Measurements from ENCODE around the gene TPRX2. TPM values are rescaled to one million over a fixed set of nuclear protein-coding genes. Genes with fewer than 3 reads are reported as not detected.

The TPRX2 gene
- total and polyA plus RNA-seq, 2 of the 13 experiments (the other 11 are each of a cell fraction or from before 2014, with no cell fraction given) = not detected

GRCh38 chr19:47886010-47886559 lies 27.1 kb downstream of the TPRX2 start, which contains the start of gene SULT2A1 (continued):
- TF ChIP-seq CENPX (CRISPR knock-in tag; IDR thresholded peaks at IDR 0.05) (no peak), MZF1 (CRISPR knock-in tag; IDR thresholded peaks at IDR 0.05; ENCODE audit: borderline replicate concordance) (no peak), ZNF335 (CRISPR knock-in tag; IDR thresholded peaks at IDR 0.05) (0 out of 2 replicates have a peak, but pooled peaks have one; percentile 25), SAFB2 (CRISPR knock-in tag; IDR thresholded peaks at IDR 0.05; ENCODE audit: borderline replicate concordance, low read depth) (peak; percentile 42; the same call in 1 of the 2 replicates), NCOA1 (CRISPR knock-in tag; IDR thresholded peaks at IDR 0.05) (no peak; the same call in 1 of the 2 replicates), ZNF138 (CRISPR knock-in tag; IDR thresholded peaks at IDR 0.05; ENCODE audit: low read depth) (no peak), ZNF274 (CRISPR knock-in tag; IDR thresholded peaks at IDR 0.05) (no peak), ZNF451 (CRISPR knock-in tag; IDR thresholded peaks at IDR 0.05) (no peak), PAX8 (CRISPR knock-in tag; IDR thresholded peaks at IDR 0.05; ENCODE audit: borderline replicate concordance) (no peak), ARNTL (CRISPR knock-in tag; IDR thresholded peaks at IDR 0.05) (peak; percentile 90), TGIF2 (CRISPR knock-in tag; IDR thresholded peaks at IDR 0.05) (peak; percentile 65; the same call in 1 of the 2 replicates), DPF2 (CRISPR knock-in tag; IDR thresholded peaks at IDR 0.05; ENCODE audit: borderline replicate concordance, low read depth) (peak; percentile 73; the same call in 1 of the 2 replicates), NFE2L2 (IDR thresholded peaks at IDR 0.05; ENCODE audit: low read length) (no peak), ZNF781 (CRISPR knock-in tag; IDR thresholded peaks at IDR 0.05; ENCODE audit: borderline replicate concordance, not compliant biosample characterization) (peak; percentile 45), POLR2G (IDR thresholded peaks at IDR 0.05; ENCODE audit: low read depth, low read length) (peak; percentile 82), KIAA2018 (CRISPR knock-in tag; IDR thresholded peaks at IDR 0.05; ENCODE audit: borderline replicate concordance) (no peak), STAG1 (CRISPR knock-in tag; IDR thresholded peaks at IDR 0.05) (no peak), MXD4 (CRISPR knock-in tag; IDR thresholded peaks at IDR 0.05) (0 out of 2 replicates have a peak, but pooled peaks have one; percentile 45)
- TF ChIP-seq, protein P1, sequence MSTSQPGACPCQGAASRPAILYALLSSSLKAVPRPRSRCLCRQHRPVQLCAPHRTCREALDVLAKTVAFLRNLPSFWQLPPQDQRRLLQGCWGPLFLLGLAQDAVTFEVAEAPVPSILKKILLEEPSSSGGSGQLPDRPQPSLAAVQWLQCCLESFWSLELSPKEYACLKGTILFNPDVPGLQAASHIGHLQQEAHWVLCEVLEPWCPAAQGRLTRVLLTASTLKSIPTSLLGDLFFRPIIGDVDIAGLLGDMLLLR (CRISPR knock-in tag; IDR thresholded peaks at IDR 0.05) = no peak
- TF ChIP-seq, protein P2, sequence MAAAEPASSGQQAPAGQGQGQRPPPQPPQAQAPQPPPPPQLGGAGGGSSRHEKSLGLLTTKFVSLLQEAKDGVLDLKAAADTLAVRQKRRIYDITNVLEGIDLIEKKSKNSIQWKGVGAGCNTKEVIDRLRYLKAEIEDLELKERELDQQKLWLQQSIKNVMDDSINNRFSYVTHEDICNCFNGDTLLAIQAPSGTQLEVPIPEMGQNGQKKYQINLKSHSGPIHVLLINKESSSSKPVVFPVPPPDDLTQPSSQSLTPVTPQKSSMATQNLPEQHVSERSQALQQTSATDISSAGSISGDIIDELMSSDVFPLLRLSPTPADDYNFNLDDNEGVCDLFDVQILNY (CRISPR knock-in tag; conservative IDR thresholded peaks at IDR 0.05) = no peak
